ENCODE results near the gene CASQ2. TPM values are rescaled to one million over a fixed set of nuclear protein-coding genes. Genes with fewer than 3 reads are reported as not detected.

The CASQ2 gene
- total and polyA plus RNA-seq, 2 of the 4 experiments (the other 2 are of a cell fraction): not detected

DNA sequence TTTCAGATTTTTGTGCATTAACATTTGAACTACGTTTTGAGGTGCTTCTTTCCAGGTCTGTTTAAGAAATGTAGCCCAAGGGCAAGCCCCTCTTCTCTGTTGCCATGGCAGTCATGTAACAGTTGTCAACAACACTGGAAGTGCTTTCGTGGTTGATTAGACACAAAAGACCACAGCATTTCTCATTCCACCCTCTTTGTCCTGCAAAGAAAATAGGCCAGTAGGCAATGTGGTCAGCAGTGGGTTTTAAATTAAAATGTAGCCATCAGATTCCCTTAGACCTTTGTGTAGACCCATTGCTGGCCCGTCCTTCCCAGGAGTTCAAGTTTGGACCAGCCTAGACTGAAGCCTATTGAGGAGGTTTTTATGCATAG is 91.3 kb downstream of the CASQ2 start:
- H3K4me1 ChIP-seq (ENCODE audit: control insufficient read depth, insufficient read depth, low read length): peaks cover 9% of the 10 kb centered on the region
- dilution Hi-C loops (cut with HindIII; ENCODE audit: low sequenced_read_pairs, unreplicated experiment) (no loop called here), intact Hi-C loops (cut with micrococcal nuclease) (no loop called here), in situ Hi-C loops (cut with MboI; ENCODE audit: low sequenced_read_pairs) (no loop called here)
- no peaks in the 10 kb centered on the region for H3K36me3 ChIP-seq (ENCODE audit: control insufficient read depth, insufficient read depth, low read length)
- H3K9ac ChIP-seq (ENCODE audit: low read depth, low read length): no peak overlapping the region
- no peak overlapping the region for H2BK20ac ChIP-seq (ENCODE audit: low read depth, low read length)
- H4K8ac ChIP-seq (ENCODE audit: low read depth in 2 of 2, low read length in 2 of 2): no peak overlapping the region
- no peak overlapping the region for H4K91ac ChIP-seq (ENCODE audit: insufficient read depth, low read depth, low read length)
- H3K4me2 ChIP-seq (ENCODE audit: low read depth, low read length): no peak overlapping the region
- 80% methylated on average over 1 of the region's 3 CpGs; no CpG with 5 or more reads in 1 of the 2 experiments for WGBS, 2 experiments (ENCODE audit: extremely low coverage in 2 of 2, insufficient read length in 1 of 2)
- no peak overlapping the region for H2AFZ ChIP-seq (replicated peaks; ENCODE audit: low read length, poor library complexity)
- ChIA-PET CTCF (no interaction called here), POLR2A (ENCODE audit: unreplicated experiment) (no interaction called here)
- no peak overlapping the region for H3K56ac ChIP-seq (ENCODE audit: extremely low read depth, insufficient read depth, low read length)
- no peak overlapping the region for H3K4ac ChIP-seq (ENCODE audit: low read depth, low read length)
- H2BK15ac ChIP-seq (ENCODE audit: low read depth, low read length): no peak overlapping the region
- H4K5ac ChIP-seq (ENCODE audit: low read depth, low read length): no peak overlapping the region
- H3K23ac ChIP-seq (ENCODE audit: low read depth, low read length): no peak overlapping the region
- peaks cover 0 to 18% of the 10 kb centered on the region in 2 experiments; a peak in 2 of 4 replicates for H3K79me1 ChIP-seq (ENCODE audit: low read depth in 1 of 2, low read length in 2 of 2)
- no peak overlapping the region for H3K4me3 ChIP-seq (ENCODE audit: insufficient read depth, low read depth, low read length)
- H3K27ac ChIP-seq (ENCODE audit: insufficient read depth, low read length): no peak overlapping the region
- peaks cover 7% of the 10 kb centered on the region for H3K9me1 ChIP-seq (ENCODE audit: insufficient read depth, low read length)
- no peak overlapping the region for H3K18ac ChIP-seq (ENCODE audit: low read depth, low read length)
- no peak overlapping the region for H2BK120ac ChIP-seq (ENCODE audit: low read depth, low read length)
- no peak for ATAC-seq (ENCODE audit: low read depth)
- no peaks in the 10 kb centered on the region for H4K20me1 ChIP-seq (ENCODE audit: insufficient read depth, low read length)
- no peaks in the 10 kb centered on the region for H3K27me3 ChIP-seq (ENCODE audit: control insufficient read depth, insufficient read depth, low read length)
- no peak overlapping the region for H2AK9ac ChIP-seq (replicated peaks; ENCODE audit: low read depth, low read length, poor library complexity)
- DNase-seq: no peak
- BruUV-seq (replicated peaks): no TSS peak
- no peak overlapping the region for H2BK5ac ChIP-seq (ENCODE audit: low read depth, low read length, poor library complexity, severe bottlenecking)
- TF ChIP-seq RAD21 (IDR thresholded peaks at IDR 0.05; ENCODE audit: low read length): no peak
- TF ChIP-seq MAZ (IDR thresholded peaks at IDR 0.05; ENCODE audit: borderline replicate concordance, low read depth, low read length): no peak
- no peak for TF ChIP-seq MAFK (IDR thresholded peaks at IDR 0.05; ENCODE audit: low read depth, low read length)
- TF ChIP-seq SMC3 (IDR thresholded peaks at IDR 0.05; ENCODE audit: low read depth, low read length): no peak
- TF ChIP-seq CHD1 (IDR thresholded peaks at IDR 0.05; ENCODE audit: low read depth, low read length): no peak
- no peak for TF ChIP-seq RFX5 (IDR thresholded peaks at IDR 0.05; ENCODE audit: low read depth, low read length)
- TF ChIP-seq, protein P1, sequence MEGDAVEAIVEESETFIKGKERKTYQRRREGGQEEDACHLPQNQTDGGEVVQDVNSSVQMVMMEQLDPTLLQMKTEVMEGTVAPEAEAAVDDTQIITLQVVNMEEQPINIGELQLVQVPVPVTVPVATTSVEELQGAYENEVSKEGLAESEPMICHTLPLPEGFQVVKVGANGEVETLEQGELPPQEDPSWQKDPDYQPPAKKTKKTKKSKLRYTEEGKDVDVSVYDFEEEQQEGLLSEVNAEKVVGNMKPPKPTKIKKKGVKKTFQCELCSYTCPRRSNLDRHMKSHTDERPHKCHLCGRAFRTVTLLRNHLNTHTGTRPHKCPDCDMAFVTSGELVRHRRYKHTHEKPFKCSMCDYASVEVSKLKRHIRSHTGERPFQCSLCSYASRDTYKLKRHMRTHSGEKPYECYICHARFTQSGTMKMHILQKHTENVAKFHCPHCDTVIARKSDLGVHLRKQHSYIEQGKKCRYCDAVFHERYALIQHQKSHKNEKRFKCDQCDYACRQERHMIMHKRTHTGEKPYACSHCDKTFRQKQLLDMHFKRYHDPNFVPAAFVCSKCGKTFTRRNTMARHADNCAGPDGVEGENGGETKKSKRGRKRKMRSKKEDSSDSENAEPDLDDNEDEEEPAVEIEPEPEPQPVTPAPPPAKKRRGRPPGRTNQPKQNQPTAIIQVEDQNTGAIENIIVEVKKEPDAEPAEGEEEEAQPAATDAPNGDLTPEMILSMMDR (conservative IDR thresholded peaks at IDR 0.05; ENCODE audit: low read depth, low read length): no peak
- TF ChIP-seq RCOR1 (IDR thresholded peaks at IDR 0.05; ENCODE audit: insufficient replicate concordance, low read length): no peak
- no peak for TF ChIP-seq POLR2A (IDR thresholded peaks at IDR 0.05; ENCODE audit: low read depth, low read length)
- TF ChIP-seq, protein P2, sequence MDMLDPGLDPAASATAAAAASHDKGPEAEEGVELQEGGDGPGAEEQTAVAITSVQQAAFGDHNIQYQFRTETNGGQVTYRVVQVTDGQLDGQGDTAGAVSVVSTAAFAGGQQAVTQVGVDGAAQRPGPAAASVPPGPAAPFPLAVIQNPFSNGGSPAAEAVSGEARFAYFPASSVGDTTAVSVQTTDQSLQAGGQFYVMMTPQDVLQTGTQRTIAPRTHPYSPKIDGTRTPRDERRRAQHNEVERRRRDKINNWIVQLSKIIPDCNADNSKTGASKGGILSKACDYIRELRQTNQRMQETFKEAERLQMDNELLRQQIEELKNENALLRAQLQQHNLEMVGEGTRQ (IDR thresholded peaks at IDR 0.05; ENCODE audit: low read depth, low read length): no peak
- no peak for TF ChIP-seq CEBPB (IDR thresholded peaks at IDR 0.05; ENCODE audit: low read depth, low read length)
- no peak for TF ChIP-seq FOS (IDR thresholded peaks at IDR 0.05; ENCODE audit: low read depth, low read length)
- no peak for TF ChIP-seq BHLHE40 (IDR thresholded peaks at IDR 0.05; ENCODE audit: low read depth, low read length)
- TF ChIP-seq NFE2L2 (IDR thresholded peaks at IDR 0.05; ENCODE audit: low read depth, low read length): no peak
- H2AK5ac ChIP-seq (ENCODE audit: low read depth, low read length): no peak overlapping the region
- H3K9me3 ChIP-seq (ENCODE audit: control insufficient read depth, insufficient read depth, low read length): no peaks in the 10 kb centered on the region
- H3K14ac ChIP-seq (replicated peaks; ENCODE audit: low read depth, low read length): no peak overlapping the region

All from IMR-90 (cell line).